Activated T-cell treated with anti-CD3 and anti-CD28 coated beads, Interleukin-2, amount 50 U/mL, for 4 hours (primary cell): ENCODE measurements around the gene FZD8. TPM values are rescaled to one million over a fixed set of nuclear protein-coding genes. Genes with fewer than 3 reads are reported as not detected.

Experiments used
- ATAC-seq, 2 donors: fragments of 200-7000 bp; cut with Tn5 transposase; one replicate each; pipeline ENCODE4 v1.10.0; 2021
- DNase-seq: peaks from one replicate; pipeline ENCODE4 v3.0.0-alpha.2; 2020
- H3K27me3 Mint-ChIP-seq: one replicate; pipeline ENCODE4 v1.8.0; 2021; ENCODE audit warnings: low read depth, mixed read lengths
- H3K36me3 Mint-ChIP-seq: one replicate; pipeline ENCODE4 v1.8.0; 2022; ENCODE audit warnings: mixed read lengths; ENCODE audit not compliant: insufficient read depth
- H3K4me1 Mint-ChIP-seq: one replicate; pipeline ENCODE4 v1.8.0; 2021; ENCODE audit warnings: low read depth, mixed read lengths
- H3K4me3 Mint-ChIP-seq: one replicate; pipeline ENCODE4 v1.8.0; 2021; ENCODE audit warnings: mild to moderate bottlenecking, moderate library complexity, mixed read lengths
- H3K9me3 Mint-ChIP-seq: one replicate; pipeline ENCODE4 v1.8.0; 2021; ENCODE audit warnings: mixed read lengths
- total RNA-seq, 3 donors: library from RNA; stranded (reverse); gene quantifications; one replicate each; pipeline ENCODE4 v1.2.1, GENCODE V29; 2021

FZD8 gene
- total RNA-seq, 3 donors from 2014 or later = 0.50 to 0.58 (median 0.52) TPM

DNA sequence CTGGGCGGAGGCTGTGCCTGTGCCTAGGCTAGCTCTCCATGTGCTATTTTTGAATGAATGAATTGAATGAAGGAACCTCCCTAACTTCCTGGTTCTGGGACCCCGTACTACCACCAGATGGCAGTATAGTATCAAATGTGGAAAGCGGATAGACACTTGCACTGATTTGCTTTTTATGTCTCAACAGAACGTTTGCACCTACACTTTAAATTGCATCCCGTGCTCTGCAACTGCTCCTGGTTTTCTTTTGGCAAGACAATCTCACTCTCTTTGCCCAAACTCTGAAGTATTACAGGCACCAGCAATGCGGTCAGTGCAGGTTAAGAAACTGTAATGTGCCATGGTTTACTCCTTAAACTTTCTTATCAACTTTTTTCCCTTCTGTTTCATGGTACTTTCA is 6.5 kb downstream of the FZD8 start:
- Mint-ChIP-seq H3K4me3 (no peak overlapping the region), H3K27me3 (peaks cover 35% of the 10 kb centered on the region), H3K36me3 (no peaks in the 10 kb centered on the region), H3K4me1 (peaks cover 10% of the 10 kb centered on the region), H3K9me3 (no peaks in the 10 kb centered on the region)
- DNase-seq (peak; percentile 10), ATAC-seq (peak; percentile 72 to 73)

DNA sequence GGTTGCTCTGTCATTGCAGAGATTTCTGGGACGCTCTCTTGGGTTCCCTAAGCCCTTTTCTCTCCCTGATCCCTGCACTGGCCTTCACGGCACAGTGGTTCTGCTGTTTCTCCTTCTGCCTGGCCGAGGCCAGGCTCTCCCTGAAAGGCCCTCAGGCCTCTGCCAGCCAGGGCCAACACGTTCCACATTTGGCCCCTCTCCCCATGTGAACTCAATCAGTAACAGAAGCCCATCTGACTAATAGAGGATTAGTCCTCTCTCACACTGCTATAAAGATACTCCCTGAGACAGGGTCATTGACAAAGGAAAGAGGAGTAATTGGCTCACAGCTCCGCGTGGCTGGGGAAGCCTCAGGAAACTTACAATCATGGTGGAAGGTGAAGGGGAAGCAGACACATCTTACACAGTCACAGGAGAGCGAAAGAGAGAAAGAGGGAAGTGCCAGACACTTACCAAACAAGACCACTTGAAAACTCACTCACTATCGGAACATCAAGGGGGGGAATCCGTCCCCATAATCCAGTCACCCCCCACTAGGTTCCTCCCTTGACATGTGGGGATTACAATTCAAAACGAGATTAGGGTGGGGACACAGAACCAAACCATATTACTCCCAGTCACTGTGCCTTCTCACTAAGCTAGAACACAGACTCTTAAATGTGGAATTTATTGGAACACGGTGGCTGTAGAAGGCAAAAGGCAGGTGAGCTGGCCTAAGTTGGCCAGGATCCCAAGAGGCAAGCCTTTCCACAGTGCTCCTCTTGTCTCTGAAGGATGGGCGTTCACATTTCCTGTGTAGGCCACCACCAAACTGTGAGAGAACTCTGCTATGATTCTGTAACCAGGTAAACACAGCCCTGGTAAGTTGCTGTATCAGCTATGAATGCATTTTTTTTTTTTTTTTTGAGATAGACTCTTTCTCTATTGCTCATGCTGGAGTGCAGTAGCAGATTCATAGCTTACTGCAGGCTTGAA is 8.8 kb downstream of the FZD8 start:
- DNase-seq (no peak), ATAC-seq (no peak)
- no peaks in the 10 kb centered on the region for H3K36me3 Mint-ChIP-seq
- H3K9me3 Mint-ChIP-seq = no peaks in the 10 kb centered on the region
- H3K4me1 Mint-ChIP-seq = peaks cover 2% of the 10 kb centered on the region
- no peak overlapping the region for H3K4me3 Mint-ChIP-seq
- H3K27me3 Mint-ChIP-seq = peaks cover 31% of the 10 kb centered on the region

DNA sequence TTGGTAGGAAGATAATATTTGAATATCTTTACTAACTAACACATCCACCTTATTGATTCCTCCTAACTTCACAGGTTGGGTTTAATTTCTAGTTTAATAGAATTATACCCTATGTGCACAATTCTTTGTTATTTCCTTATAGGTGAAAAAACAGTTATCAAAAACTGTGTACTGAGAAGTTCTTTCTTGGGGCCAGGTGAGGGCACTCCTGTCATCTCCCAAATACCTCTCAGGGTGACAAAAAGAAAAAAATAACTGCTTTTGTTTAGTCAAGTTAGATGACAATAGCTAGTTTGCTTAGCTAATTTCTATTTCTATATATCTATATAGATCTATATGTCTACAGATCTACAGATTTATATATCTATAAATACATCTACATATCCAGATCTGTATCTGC is 10.1 kb downstream of the FZD8 start:
- Mint-ChIP-seq H3K36me3 (no peaks in the 10 kb centered on the region), H3K9me3 (no peaks in the 10 kb centered on the region), H3K4me1 (peaks cover 2% of the 10 kb centered on the region), H3K27me3 (peaks cover 28% of the 10 kb centered on the region), H3K4me3 (no peak overlapping the region)
- DNase-seq (no peak), ATAC-seq (no peak)

DNA sequence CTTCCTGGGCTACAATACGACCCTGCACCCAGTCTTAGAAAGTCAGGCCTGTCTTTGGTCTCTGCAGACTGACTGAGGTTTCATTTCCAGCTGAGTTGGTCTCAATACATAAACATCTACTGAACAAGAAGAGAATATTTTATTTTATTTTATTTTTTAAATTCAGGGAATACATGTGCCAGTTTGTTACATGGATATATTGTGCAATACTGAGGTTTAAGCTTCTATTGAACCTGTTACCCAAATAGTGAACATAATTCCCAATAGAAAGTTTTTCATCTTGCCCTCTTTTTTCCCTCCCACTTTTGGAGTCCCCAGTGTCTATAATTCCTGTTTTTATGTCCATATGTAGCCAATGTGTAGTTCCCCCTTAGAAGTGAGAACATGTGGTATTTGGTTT is 10.7 kb downstream of the FZD8 start:
- Mint-ChIP-seq H3K9me3 (no peaks in the 10 kb centered on the region), H3K4me3 (no peak overlapping the region), H3K27me3 (peaks cover 26% of the 10 kb centered on the region), H3K4me1 (no peaks in the 10 kb centered on the region), H3K36me3 (no peaks in the 10 kb centered on the region)
- no peak for DNase-seq
- no peak for ATAC-seq

DNA sequence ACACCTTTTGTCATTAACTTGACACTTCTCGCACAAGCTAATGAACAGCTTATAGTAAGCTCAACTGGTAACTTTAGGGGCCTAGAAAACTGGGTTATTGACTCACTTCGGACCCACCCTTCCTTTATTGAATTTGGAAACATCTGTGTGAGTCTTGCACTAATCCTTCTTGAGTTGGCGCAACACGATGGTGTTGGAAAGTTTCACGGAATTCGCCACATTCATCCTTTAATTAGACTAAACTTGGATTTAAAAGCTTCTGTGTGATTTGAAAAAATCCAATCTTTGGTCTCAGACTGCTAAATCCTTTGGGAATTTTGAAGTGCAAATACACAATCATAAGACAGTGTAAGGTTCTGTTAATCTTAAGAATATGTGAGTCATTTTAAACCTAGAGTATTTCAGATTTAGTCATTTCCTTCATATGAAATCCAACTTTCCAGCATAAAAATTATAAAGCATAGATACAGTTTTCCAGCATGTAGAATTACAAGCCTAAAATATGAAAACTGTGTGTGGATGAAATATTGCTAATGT is 15.1 kb downstream of the FZD8 start:
- H3K27me3 Mint-ChIP-seq = peaks cover 29% of the 10 kb centered on the region
- H3K9me3 Mint-ChIP-seq = no peaks in the 10 kb centered on the region
- no peaks in the 10 kb centered on the region for H3K36me3 Mint-ChIP-seq
- no peak for ATAC-seq
- no peaks in the 10 kb centered on the region for H3K4me1 Mint-ChIP-seq
- H3K4me3 Mint-ChIP-seq = no peak overlapping the region
- DNase-seq = no peak

DNA sequence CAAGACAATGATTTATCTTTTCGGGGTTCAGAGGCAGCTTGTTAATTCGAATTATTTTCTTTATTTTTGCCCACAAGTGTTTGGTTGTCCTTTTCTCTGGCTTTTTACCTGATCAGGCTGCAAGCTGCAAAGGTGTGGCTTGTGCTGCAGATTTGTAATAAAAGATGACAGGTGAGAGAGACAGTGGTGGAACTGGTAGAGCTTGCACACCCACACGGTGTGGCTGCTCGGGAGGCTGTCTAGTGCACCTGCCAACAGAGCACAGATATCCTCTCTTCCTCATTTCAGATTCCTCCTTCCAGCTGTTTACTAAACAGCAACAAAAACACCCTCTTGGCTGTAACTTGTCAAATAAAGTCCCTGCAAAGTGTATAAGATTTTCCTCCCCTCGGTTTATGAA is 27.8 kb downstream of the FZD8 start:
- no peak for ATAC-seq
- Mint-ChIP-seq H3K9me3 (peaks cover 5% of the 10 kb centered on the region), H3K4me3 (no peak overlapping the region), H3K4me1 (no peaks in the 10 kb centered on the region), H3K36me3 (no peaks in the 10 kb centered on the region), H3K27me3 (peaks cover 29% of the 10 kb centered on the region)
- no peak for DNase-seq

DNA sequence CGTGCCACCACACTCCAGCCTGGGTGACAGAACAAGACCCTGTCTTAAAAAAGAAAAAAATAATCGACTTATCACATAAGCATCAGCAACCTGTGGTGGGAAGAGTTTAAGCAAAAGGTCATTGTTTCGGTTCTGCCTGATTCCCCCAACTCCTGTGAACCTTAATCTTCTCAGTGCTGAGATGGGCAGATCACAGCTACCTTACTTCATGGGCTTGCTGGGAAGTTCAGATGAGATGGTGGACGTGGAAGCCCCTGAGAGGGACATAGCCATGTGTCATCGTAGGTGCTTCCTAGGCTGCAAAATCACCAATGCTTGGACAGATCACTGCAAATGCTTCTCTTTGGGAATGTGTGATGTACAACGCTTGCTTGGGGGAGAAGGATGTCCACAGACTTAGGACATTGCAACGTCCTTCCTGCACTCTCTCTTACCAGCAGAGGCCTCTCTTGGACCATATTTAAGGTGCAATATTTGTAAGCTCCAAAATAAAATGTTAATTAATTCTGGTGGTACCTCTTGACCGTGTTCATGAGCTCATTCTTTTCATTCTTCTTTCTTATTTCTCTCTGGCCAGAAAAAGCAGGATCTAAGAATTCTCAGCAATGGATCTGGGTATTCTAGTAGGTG is 28.4 kb downstream of the FZD8 start:
- H3K4me3 Mint-ChIP-seq = no peak overlapping the region

DNA sequence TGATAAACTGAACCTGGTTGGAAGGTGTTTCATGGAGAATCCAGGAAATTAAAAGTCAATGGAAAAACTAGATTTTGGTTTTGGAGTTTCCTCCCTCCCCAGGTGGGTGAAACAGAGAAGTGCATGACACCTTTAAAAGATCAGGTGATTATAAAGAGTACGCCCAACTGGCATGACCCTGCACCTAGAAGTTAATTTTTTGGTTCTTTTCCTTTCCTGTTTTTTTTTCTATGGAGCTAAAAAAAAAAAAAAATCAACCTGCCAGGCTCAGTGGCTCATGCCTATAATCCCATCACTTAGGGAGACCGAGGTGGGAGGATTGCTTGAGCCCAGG is 29.0 kb downstream of the FZD8 start:
- Mint-ChIP-seq H3K4me1 (no peaks in the 10 kb centered on the region), H3K27me3 (peaks cover 30% of the 10 kb centered on the region), H3K36me3 (no peaks in the 10 kb centered on the region), H3K4me3 (no peak overlapping the region), H3K9me3 (peaks cover 5% of the 10 kb centered on the region)
- DNase-seq (no peak), ATAC-seq (no peak)

More for the DNA sequence above, 28.4 kb downstream of the FZD8 start:
- H3K36me3 Mint-ChIP-seq = no peaks in the 10 kb centered on the region
- DNase-seq = no peak
- no peak for ATAC-seq
- no peaks in the 10 kb centered on the region for H3K4me1 Mint-ChIP-seq
- H3K9me3 Mint-ChIP-seq = peaks cover 5% of the 10 kb centered on the region
- peaks cover 29% of the 10 kb centered on the region for H3K27me3 Mint-ChIP-seq

DNA sequence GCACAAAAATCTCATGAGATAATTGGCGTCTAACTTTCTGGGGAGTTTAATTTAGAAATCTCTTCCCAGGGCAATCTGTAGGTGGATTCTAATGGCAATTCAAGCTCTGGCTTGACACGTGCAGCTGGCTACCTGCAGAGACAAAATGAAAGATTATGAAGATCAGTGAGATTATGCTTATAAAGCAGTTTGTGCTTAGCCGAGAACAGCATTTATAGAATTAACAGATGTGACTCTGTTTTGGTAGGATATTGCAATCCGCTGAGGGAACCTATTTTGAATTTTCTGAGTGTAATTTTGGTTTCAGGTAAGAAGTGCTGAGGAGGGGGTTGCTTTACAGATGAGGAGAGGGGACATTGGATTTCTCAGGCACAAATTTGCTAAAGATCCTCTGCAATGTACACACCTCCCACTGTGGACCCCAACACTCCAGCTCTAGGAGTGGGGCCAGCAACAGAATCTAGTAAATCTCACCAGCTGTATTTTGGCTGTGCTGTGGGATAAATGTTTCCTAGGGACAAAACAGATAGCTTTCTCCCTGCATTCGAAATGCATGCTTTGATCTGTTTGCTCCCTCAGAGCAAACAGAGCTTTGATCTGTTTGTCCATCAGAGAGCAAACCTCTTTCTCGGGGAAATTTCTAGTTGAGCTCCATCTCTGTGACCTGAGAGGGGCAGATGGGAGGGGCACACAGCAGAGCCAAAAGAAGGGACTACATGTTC is 29.6 kb downstream of the FZD8 start:
- H3K4me1 Mint-ChIP-seq = no peaks in the 10 kb centered on the region
- peaks cover 34% of the 10 kb centered on the region for H3K27me3 Mint-ChIP-seq
- ATAC-seq = no peak
- no peak overlapping the region for H3K4me3 Mint-ChIP-seq
- no peak for DNase-seq
- no peaks in the 10 kb centered on the region for H3K36me3 Mint-ChIP-seq
- peaks cover 5% of the 10 kb centered on the region for H3K9me3 Mint-ChIP-seq

DNA sequence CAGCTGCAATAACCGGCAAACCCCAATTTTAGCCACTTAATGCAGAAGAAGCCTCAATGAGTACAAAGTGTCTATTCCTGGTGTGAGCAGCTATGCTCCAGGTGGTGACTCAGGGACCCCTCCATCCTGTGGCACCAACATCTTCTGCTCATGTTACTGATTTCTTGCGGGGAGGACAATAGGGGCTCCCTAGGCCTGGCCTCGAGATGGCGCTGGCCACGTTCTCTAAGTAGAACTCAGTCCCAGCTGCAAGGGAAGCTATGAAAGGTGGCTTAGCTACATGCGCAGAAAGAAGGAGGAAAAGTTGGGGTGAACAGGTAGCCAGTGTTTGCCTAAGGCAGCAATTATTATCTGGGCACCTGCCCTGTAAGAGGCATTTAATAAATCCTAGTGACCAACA is 30.3 kb downstream of the FZD8 start:
- peaks cover 4% of the 10 kb centered on the region for H3K4me1 Mint-ChIP-seq
- no peak overlapping the region for H3K4me3 Mint-ChIP-seq
- no peaks in the 10 kb centered on the region for H3K36me3 Mint-ChIP-seq
- peaks cover 5% of the 10 kb centered on the region for H3K9me3 Mint-ChIP-seq
- DNase-seq (no peak), ATAC-seq (no peak)
- peaks cover 42% of the 10 kb centered on the region for H3K27me3 Mint-ChIP-seq

DNA sequence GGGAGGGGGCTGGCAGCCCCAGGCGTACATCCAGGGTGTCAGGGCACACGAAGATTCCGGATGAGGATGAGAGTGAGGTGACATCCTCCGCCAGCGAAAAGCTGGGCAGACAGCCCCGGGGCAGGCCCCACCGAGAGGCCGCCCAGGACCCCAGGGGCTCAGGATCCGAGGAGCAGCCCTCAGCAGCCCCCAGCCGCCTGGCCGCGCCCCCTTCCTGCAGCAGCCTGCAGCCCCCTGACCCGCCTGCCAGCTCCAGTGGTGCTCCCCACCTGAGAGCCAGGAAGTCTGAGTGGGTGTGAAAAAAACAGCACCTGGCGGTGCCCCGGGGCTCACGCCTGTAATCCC is 33.8 kb downstream of the FZD8 start:
- Mint-ChIP-seq H3K4me1 (peaks cover 4% of the 10 kb centered on the region), H3K27me3 (peaks cover 51% of the 10 kb centered on the region)
- no peak for ATAC-seq

DNA sequence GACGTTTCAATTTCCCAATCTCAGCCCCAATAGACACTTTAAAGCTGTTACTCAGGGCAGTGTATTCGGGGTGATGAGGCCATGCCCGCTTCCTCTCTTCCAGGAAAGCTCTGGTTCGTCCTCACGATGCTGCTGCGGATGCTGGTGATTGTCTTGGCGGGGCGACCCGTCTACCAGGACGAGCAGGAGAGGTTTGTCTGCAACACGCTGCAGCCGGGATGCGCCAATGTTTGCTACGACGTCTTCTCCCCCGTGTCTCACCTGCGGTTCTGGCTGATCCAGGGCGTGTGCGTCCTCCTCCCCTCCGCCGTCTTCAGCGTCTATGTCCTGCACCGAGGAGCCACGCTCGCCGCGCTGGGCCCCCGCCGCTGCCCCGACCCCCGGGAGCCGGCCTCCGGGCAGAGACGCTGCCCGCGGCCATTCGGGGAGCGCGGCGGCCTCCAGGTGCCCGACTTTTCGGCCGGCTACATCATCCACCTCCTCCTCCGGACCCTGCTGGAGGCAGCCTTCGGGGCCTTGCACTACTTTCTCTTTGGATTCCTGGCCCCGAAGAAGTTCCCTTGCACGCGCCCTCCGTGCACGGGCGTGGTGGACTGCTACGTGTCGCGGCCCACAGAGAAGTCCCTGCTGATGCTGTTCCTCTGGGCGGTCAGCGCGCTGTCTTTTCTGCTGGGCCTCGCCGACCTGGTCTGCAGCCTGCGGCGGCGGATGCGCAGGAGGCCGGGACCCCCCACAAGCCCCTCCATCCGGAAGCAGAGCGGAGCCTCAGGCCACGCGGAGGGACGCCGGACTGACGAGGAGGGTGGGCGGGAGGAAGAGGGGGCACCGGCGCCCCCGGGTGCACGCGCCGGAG is 34.4 kb downstream of the FZD8 start:
- Mint-ChIP-seq H3K27me3 (peaks cover 52% of the 10 kb centered on the region), H3K36me3 (no peaks in the 10 kb centered on the region), H3K4me3 (peak overlapping the region; percentile 65), H3K4me1 (peaks cover 4% of the 10 kb centered on the region), H3K9me3 (peaks cover 5% of the 10 kb centered on the region)
- ATAC-seq (peak; percentile 54 to 59), DNase-seq (no peak)

More for the DNA sequence above, 33.8 kb downstream of the FZD8 start:
- H3K36me3 Mint-ChIP-seq = no peaks in the 10 kb centered on the region
- H3K9me3 Mint-ChIP-seq = peaks cover 5% of the 10 kb centered on the region
- H3K4me3 Mint-ChIP-seq = no peak overlapping the region
- DNase-seq = no peak

DNA sequence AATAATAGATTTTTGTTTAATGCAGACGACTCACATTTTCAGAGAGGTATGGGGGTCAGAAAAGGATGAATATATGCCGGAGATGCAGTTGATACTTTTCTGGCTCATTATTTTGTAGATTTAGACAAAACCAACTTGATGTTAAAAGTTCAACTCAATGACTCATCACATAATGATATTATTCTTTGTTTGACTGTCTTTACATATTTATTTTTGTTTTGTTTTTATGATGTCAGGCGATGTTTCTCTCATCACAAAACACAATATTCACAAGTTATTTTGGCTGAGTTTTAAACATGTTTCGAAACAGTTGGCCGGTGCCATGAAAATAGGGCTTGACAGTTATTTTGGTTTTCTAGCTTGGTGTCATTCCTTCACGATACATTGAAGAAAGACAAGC is 35.7 kb downstream of the FZD8 start:
- peaks cover 52% of the 10 kb centered on the region for H3K27me3 Mint-ChIP-seq

DNA sequence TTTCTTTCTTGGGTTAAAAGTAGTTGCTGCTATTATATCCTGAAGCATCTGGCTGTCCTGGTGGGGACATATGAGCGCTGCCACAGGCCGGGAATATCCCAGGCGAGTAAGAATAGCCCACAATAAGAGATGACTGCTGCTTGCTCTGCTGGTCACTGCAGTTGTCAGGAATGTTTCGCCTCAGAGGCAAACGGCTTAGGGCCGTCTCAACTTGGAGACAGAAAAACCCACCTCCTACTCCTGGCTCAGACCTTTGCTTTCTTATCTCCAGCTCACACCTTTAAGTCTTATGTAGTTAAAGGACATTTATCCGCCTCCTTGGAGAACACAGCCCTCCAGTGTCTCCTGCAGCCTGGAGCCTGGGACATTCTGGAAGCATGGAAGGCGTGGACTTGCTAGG is 36.9 kb downstream of the FZD8 start, which contains the start of gene GJD4:
Gene GJD4 (plus strand): TSS at position 151 of the 400 bp plus-strand sequence. CDS start 227 bp downstream, at position 378.
- ATAC-seq = no peak
- H3K27me3 Mint-ChIP-seq = peaks cover 58% of the 10 kb centered on the region
- no peaks in the 10 kb centered on the region for H3K36me3 Mint-ChIP-seq
- H3K9me3 Mint-ChIP-seq = peaks cover 19% of the 10 kb centered on the region
- H3K4me1 Mint-ChIP-seq = peaks cover 4% of the 10 kb centered on the region
- no peak within 1 kb of the TSS for H3K4me3 Mint-ChIP-seq
- DNase-seq = no peak

More for the DNA sequence above, 35.7 kb downstream of the FZD8 start:
- no peaks in the 10 kb centered on the region for H3K36me3 Mint-ChIP-seq
- peaks cover 4% of the 10 kb centered on the region for H3K4me1 Mint-ChIP-seq
- DNase-seq (no peak), ATAC-seq (no peak)
- no peak overlapping the region for H3K4me3 Mint-ChIP-seq
- H3K9me3 Mint-ChIP-seq = peaks cover 7% of the 10 kb centered on the region
